Measurements from ENCODE around the gene CLPX. TPM values are rescaled to one million over a fixed set of nuclear protein-coding genes. Genes with fewer than 3 reads are reported as not detected.
"Not testable (repeated sequence)": the region's sequence is repeated elsewhere in the genome, so short reads cannot be mapped to it uniquely, and the experiment has no call there.

Gene CLPX
- total RNA-seq, 6 donors from 2014 or later: 39.3 to 105 (median 49.4) TPM

GRCh38 chr15:65194826-65195547 is 9.8 kb upstream of the CLPX start:
- TF ChIP-seq POLR2AphosphoS5 (IDR thresholded peaks at IDR 0.05): no peak
- no peak for TF ChIP-seq CTCF (IDR thresholded peaks at IDR 0.05)
- TF ChIP-seq EP300 (IDR thresholded peaks at IDR 0.05): no peak
- TF ChIP-seq POLR2A (IDR thresholded peaks at IDR 0.05): no peak
- Histone ChIP-seq H3K4me3 (no peak overlapping the region), H3K9me3 (no peaks in the 10 kb centered on the region), H3K36me3 (no peaks in the 10 kb centered on the region), H3K4me1 (no peaks in the 10 kb centered on the region), H3K27ac (no peak overlapping the region), H3K27me3 (no peaks in the 10 kb centered on the region)
- no peak for DNase-seq
- 64 to 79% methylated on average over 5 to 7 of the region's 7 CpGs for WGBS, 2 donors
- ATAC-seq (ENCODE audit: low FRiP score in 2 of 2): peak in 1 of 2 donors; percentile 60

GRCh38 chr15:65192016-65192415 is 6.9 kb upstream of the CLPX start:
- ATAC-seq (ENCODE audit: low FRiP score in 2 of 2) (no peak), DNase-seq (no peak)
- no peak for TF ChIP-seq EP300 (IDR thresholded peaks at IDR 0.05)
- TF ChIP-seq CTCF (IDR thresholded peaks at IDR 0.05): no peak
- no peak for TF ChIP-seq POLR2A (IDR thresholded peaks at IDR 0.05)
- TF ChIP-seq POLR2AphosphoS5 (IDR thresholded peaks at IDR 0.05): no peak
- no peak overlapping the region for H3K4me3 ChIP-seq
- no peaks in the 10 kb centered on the region for H3K4me1 ChIP-seq
- H3K36me3 ChIP-seq: no peaks in the 10 kb centered on the region
- no peaks in the 10 kb centered on the region for H3K27me3 ChIP-seq
- 91 to 92% methylated on average over 3 to 5 of the region's 5 CpGs for WGBS, 2 donors
- H3K9me3 ChIP-seq: no peaks in the 10 kb centered on the region
- no peak overlapping the region for H3K27ac ChIP-seq

GRCh38 chr15:65189102-65189740 is 4.1 kb upstream of the CLPX start:
- Histone ChIP-seq H3K9me3 (no peaks in the 10 kb centered on the region), H3K27me3 (no peaks in the 10 kb centered on the region), H3K4me3 (no peak overlapping the region), H3K27ac (no peak overlapping the region), H3K4me1 (peaks cover 0 to 10% (median 4%) of the 10 kb centered on the region in 4 donors), H3K36me3 (no peaks in the 10 kb centered on the region)
- DNase-seq (no peak), ATAC-seq (ENCODE audit: low FRiP score in 2 of 2) (peak in 1 of 2 donors; percentile 40)
- TF ChIP-seq CTCF (IDR thresholded peaks at IDR 0.05): peak in 4 of 6 experiments; percentile 32 to 64 (median 52)
- no peak for TF ChIP-seq EP300 (IDR thresholded peaks at IDR 0.05)
- no peak for TF ChIP-seq POLR2A (IDR thresholded peaks at IDR 0.05)
- no peak for TF ChIP-seq POLR2AphosphoS5 (IDR thresholded peaks at IDR 0.05)
- 13 to 32% methylated on average over 3 of the region's 3 CpGs for WGBS, 2 donors

- H3K27me3 ChIP-seq; ATAC-seq (ENCODE audit: low FRiP score in 2 of 2); H3K9me3 ChIP-seq; H3K27ac ChIP-seq; H3K4me3 ChIP-seq; H3K36me3 ChIP-seq; DNase-seq: not testable (repeated sequence)
- 90 to 92% methylated on average over 9 of the region's 9 CpGs for WGBS, 2 donors
- peaks cover 0 to 13% (median 5%) of the 10 kb centered on the region in 4 donors for H3K4me1 ChIP-seq
These were observed 3.3 kb upstream of the CLPX start for GRCh38 chr15:65188472-65188871.

- peak overlapping the region; percentile 82 to 94 (median 92) for H3K4me3 ChIP-seq
- DNase-seq (peak; percentile 78 to 90), ATAC-seq (ENCODE audit: low FRiP score in 2 of 2) (peak; percentile 67 to 72)
- peaks cover 18 to 44% (median 25%) of the 10 kb centered on the region in 4 donors for H3K4me1 ChIP-seq
- H3K27ac ChIP-seq: peak overlapping the region; percentile 95 to 99 (median 96)
- peak in 3 of 4 donors; percentile 32 to 64 (median 38) for TF ChIP-seq POLR2A (IDR thresholded peaks at IDR 0.05)
- peak in 1 of 2 donors; percentile 65 for TF ChIP-seq POLR2AphosphoS5 (IDR thresholded peaks at IDR 0.05)
- peak in 1 of 4 donors; percentile 6 for TF ChIP-seq EP300 (IDR thresholded peaks at IDR 0.05)
- TF ChIP-seq CTCF (IDR thresholded peaks at IDR 0.05): no peak
- peaks cover 0 to 11% (median 0%) of the 10 kb centered on the region in 4 donors for H3K36me3 ChIP-seq
- H3K27me3 ChIP-seq: no peaks in the 10 kb centered on the region
- no peaks in the 10 kb centered on the region for H3K9me3 ChIP-seq
- 1% methylated on average over 26 to 33 of the region's 33 CpGs for WGBS, 2 donors
These were observed 756 bp downstream of the CLPX start for GRCh38 chr15:65184305-65184867.

Data from upper lobe of left lung (tissue), 6 donors.